ENCODE data around the gene PRKAR1A.

DNA sequence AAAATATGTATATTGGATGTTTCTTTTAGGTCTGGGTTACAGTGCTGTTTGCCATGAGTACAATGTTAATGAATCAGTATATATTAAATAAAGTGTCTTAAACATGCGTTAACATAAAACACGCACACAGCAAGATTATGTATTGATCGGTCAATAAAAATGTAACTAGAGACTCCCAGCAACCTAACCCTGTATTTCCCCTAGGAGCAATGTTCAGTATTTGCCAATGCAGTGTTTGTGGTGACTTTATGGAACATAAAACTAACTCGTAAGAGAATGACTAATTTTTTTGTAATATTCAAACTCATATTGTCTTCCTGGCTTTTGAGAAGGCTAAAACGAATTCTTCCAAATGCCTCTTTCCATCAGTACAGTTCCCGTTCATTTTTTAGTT lies 22.5 kb downstream of the PRKAR1A start:
- TF ChIP-seq, protein P1, sequence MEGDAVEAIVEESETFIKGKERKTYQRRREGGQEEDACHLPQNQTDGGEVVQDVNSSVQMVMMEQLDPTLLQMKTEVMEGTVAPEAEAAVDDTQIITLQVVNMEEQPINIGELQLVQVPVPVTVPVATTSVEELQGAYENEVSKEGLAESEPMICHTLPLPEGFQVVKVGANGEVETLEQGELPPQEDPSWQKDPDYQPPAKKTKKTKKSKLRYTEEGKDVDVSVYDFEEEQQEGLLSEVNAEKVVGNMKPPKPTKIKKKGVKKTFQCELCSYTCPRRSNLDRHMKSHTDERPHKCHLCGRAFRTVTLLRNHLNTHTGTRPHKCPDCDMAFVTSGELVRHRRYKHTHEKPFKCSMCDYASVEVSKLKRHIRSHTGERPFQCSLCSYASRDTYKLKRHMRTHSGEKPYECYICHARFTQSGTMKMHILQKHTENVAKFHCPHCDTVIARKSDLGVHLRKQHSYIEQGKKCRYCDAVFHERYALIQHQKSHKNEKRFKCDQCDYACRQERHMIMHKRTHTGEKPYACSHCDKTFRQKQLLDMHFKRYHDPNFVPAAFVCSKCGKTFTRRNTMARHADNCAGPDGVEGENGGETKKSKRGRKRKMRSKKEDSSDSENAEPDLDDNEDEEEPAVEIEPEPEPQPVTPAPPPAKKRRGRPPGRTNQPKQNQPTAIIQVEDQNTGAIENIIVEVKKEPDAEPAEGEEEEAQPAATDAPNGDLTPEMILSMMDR (IDR thresholded peaks at IDR 0.05): no peak
- TF ChIP-seq POLR2AphosphoS5 (IDR thresholded peaks at IDR 0.05): no peak
- no peak for TF ChIP-seq POLR2A (IDR thresholded peaks at IDR 0.05)

Measured in breast epithelium (tissue), 3 donors.